Gastroesophageal sphincter (tissue), 3 donors: ENCODE results near the gene ADORA1.

Experiments used
- POLR2AphosphoS5 ChIP-seq: sonication (generic); formaldehyde crosslinking; IDR thresholded peaks from one replicate; pipeline ENCODE4 v1.6.1; 2017; ENCODE audit warnings: antibody characterized with exemption
- TF ChIP-seq, protein P1 (sequence below), 4 experiments: fragments of 200-600 bp in 2 of 4; fragments of 450-650 bp in 2 of 4; sonication (generic) in 1 of 4; IDR thresholded peaks; one replicate each; pipeline ENCODE4 v1.5.1; 2017 to 2019; ENCODE audit warnings: antibody characterized with exemption in 4 of 4, mild to moderate bottlenecking in 2 of 4, moderate library complexity in 2 of 4

DNA sequence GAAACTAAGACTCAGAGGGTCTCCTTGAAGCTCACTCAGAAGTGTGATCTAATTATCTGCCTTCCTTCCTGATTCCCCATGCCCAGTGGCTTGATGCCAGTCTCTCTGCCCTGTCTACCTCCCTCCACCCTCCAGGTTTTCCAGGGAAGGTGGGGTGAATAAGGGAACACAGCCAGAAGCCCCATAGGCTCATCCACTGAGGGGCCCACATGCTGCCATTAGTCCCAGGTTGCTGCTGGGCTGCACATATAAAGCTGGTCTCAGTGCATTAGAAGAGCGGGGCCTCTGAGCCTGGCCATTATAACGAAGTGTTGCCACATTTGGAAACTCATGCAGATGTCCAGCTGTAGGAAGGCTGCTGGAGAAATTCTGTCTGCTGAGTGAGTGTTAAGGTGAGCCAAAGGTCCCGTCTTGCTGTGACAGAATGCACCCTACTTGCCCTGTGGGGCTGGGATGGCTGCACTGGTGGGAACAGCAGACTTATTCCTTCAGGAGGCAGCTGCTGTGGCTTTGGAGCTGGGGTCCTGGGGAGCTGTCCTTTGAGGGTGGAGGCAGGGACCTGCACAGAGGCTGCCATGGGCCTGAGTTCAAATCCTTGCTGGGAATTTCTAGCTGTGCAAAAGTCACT, 2.9 kb downstream of the ADORA1 start:
- TF ChIP-seq, protein P1, sequence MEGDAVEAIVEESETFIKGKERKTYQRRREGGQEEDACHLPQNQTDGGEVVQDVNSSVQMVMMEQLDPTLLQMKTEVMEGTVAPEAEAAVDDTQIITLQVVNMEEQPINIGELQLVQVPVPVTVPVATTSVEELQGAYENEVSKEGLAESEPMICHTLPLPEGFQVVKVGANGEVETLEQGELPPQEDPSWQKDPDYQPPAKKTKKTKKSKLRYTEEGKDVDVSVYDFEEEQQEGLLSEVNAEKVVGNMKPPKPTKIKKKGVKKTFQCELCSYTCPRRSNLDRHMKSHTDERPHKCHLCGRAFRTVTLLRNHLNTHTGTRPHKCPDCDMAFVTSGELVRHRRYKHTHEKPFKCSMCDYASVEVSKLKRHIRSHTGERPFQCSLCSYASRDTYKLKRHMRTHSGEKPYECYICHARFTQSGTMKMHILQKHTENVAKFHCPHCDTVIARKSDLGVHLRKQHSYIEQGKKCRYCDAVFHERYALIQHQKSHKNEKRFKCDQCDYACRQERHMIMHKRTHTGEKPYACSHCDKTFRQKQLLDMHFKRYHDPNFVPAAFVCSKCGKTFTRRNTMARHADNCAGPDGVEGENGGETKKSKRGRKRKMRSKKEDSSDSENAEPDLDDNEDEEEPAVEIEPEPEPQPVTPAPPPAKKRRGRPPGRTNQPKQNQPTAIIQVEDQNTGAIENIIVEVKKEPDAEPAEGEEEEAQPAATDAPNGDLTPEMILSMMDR (IDR thresholded peaks at IDR 0.05), result no peak
- TF ChIP-seq POLR2AphosphoS5, result no peak
